Activated CD8-positive, alpha-beta memory T cell treated with anti-CD3 and anti-CD28 coated beads, Interleukin-2, amount 50 U/mL, for 4 hours (primary cell): ENCODE results near the gene SEC24B.

Source experiments
- DNase-seq: peaks from one replicate; pipeline ENCODE4 v3.0.0-alpha.2; 2020

Gene SEC24B

DNA sequence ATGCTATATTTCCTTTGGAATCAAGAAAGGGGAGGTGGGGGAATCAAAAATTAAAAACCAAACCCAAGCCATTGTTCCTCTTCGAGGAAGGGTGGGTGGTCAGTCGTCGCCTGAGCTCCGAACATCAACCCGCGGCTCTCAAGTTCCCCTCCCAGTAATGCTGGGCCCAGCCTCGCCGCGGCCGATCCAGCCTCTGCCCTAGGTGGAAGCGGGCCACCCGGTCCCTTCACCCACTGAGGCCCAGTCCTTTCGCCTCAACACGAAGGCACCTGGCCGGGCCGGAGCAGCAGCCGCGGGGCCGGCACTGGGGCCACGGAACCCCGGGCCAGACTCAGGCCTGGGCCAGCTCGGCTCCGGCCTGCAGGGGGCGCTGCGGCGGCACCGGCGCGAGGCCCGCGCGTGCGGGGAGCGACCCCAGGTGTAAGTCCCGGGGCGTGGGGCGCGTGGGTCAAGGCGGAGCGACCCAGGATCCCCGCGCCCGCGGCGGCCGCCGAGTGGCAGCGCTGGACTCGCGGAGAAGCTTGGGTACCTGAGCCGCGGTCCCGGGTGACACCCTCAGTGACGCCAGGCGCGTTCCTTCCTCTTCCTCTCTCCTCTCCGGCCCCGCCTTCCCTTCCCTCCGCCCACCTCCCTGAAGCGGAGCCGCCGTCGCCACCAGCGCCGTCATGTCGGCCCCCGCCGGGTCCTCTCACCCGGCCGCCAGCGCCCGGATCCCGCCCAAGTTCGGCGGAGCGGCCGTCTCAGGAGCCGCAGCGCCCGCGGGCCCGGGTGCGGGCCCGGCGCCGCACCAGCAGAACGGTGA, at the start of gene SEC24B:
Gene SEC24B, plus strand, starts transcription at position 611 of the 802 bp plus-strand sequence. Its CDS starts 55 bp downstream, at position 666.
- DNase-seq: peak; percentile 89

DNA sequence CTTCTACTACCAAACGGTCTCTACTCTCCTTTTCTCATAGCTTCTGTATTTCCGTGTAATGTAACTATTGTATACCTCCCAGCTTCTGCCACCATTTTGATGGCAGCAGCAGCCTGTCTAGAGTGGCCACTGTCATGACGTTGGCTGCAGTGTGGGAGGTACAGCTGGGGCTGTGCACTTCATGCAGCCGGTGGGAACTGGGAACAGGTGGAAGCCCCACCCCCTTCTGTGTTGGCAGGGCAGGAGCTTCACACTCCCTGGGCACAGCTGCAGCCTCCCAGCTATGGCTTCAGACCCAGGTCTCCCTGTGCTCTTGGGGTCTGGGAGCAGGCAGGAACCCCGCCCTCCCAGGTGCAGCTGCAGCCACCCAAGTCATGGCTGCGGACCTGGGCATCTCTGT, 49.8 kb upstream of the SEC24B start:
- DNase-seq: no peak

DNA sequence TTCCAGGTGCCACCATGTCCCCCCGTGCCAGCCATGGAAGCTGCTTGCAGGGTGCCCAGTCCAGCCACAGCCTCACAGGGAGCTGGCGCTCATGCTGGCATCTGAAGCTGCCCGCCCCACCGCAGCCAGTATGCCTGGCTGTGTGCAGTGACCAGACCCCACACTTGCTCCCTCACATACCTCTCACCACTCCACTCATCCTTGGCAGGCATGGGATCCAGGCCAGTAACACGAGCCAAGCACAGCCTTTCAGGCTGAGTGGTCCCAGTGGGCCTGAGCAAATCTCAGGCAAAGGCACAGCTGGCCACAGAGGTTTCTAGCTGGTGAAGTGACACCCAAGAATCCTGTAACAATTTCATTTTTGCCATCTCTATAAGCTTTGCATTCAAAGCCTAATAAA, 48.4 kb upstream of the SEC24B start:
- no peak for DNase-seq

DNA sequence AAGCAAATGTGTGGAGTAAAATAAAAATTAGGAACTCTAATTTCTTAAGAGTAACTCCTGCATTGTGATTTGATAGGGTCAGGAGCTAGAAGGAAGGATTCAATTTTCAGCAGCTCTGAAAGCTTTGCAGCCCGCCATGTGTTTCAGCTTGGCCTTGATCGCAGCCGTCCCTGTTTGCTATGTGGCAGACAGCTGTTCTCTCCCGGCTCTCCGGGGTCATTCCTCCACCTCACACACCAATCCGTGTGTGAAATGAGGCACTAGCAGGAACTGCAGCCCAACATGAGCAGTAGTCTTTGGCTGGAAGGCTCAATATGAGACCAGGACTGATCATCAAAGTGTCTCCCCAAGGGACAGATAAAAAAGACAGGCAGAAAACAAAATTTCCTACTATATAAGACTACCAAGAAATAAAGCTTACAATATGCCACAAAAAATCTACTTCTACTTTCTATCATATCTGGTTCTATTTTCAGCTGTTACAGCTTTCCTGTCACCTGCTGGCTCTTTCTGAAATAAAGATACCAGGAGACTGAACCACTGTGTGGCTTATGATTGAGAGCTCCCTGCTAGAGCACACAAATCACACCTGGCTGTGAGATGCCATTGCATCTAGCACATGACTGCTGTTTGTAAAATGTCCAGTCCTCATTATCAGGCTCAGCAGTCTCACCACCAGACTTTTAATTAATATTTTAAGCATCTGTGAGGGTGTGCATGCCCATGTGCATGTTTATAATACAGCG, 44.1 kb upstream of the SEC24B start:
- no peak for DNase-seq

DNA sequence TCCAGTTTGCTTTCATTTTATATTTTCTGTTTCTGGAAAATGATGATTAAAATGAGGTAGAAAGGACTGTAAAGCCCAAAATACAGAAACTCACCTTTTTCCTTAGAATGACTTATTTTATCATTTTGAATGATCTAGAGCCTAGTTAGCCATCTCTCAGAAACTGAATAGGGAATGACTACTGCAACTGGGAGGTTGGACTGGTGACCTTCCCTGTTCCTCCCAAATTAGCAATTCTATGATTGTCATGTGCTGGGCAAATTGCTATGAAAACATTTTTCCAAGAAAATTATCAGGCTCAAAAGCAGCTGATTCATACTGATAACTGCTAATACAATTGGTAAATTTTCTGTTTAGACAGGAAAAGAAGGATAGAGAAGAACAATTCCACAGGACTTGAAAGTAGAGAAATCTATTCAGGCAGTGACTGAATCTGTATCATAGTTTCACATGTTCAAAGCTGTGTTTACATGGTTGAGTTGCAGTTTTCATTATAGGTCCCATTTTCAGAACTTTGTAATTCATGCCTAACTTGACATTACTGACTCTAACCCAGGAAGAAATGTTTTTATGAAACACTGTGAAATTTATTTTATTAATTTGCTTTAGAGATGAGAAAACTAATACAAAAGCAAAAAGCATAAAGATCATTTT, 43.4 kb upstream of the SEC24B start:
- DNase-seq: no peak

DNA sequence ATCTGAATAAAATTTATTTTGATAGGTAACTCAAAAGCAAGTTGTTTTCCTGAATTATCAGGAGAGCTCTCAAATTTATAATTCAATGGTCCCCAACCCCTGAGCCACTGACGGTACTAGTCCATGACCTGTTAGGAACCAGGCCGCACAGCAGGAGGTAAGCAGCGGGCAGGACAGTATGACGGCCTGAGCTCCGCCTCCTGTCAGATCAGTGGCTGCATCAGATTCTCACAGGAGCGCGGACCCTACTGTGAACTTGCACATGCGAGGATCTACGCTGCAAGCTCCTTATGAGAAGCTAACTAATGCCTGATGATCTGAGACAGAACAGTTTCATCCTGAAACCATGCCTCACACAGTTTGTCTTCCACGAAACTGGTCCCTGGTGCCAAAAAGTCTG, 37.9 kb upstream of the SEC24B start:
- DNase-seq: no peak

DNA sequence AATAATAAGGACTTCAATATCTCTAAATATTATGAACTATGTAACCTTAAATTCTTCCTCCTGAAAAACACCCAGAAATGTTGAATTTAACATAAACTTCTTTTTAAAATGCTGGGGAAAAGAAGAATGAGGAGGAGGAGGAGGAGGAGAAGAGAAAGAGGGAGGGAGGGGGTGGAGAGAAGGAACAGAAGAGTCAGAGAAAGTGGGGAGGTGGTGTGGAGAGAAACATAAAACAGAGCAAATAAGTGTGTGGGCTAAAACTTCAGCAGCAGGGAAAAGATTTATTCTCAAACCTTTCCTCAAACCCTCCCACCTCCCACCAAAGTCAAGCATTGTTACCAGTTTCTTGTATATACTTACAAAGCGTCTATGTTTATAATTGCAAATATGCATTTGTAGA, 34.7 kb upstream of the SEC24B start:
- DNase-seq: no peak

DNA sequence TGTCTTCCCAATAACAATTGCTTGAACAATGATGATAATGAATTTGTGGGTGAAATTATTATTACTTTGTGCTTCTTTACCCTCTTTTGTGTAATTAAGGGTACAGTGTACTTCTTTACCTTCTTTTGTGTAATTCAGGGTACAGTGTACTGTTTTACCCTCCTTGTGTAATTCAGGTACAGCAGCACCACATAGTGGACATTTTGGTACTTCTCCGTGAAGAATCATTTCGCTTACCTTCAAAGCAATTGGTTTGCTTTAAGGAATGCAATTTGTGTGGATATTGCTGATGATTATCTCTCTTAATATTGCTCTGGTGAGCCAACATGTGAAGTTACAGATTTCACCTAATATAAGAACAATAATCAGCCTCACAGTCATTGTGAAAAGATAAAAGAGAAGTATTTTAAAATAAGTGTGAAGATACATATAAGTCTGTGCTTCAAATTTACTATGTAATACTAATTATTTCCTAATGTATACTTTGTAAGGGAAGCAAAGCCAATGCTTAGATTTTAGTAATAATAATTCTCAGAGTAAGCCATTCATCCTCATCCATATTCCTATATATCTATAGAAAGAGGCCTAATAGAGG, 27.2 kb upstream of the SEC24B start:
- DNase-seq: no peak

DNA sequence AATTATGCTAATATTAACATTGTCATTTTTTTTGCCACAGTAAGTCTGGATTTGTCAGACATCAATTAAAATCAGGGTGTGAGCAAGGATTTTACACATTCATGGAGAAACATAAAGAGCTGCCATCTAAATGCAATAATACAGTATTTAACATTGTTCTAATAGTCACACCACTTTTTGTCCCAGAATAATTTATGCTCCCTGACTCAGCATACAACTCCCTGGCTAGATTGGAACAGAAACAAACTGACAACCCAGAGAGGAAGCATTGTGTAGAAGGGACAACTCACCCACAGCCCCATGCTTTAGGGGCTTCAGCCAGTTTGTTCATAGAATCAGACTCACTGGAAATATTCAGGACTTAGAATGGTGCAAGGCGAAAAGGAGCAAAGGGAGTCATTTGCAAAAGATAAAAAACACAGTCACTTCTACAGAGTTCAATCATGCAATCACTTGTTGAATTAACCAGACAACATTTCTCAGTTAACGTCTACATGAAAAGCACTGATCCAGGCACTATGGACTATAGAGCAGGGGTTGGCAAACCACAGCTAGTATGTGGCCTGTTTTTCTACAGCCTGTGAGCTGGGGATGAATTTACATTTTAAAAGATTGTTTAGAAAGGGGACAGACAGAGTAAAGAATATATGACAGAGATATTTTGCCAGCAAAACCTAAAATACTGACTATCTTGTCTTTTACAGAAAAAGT, 26.4 kb upstream of the SEC24B start:
- no peak for DNase-seq

DNA sequence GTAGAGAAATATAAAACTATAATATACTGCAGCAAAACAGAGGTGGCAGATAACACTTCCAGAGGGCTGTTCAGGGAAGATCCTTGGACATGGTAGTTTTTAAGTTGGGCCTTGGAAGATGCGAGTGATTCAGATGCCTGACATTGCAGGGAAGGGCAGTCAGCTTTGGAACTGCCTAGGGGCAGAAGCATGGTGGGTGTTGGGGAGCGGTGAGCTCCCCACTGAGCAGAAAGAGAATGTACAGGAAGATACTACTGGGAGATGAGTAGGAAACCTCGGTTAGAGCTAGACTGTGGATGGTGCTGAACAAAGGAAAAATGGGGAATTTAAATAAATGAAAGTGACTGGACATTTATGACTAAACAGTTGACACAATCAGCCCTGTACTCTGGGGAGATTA, 24.9 kb upstream of the SEC24B start:
- DNase-seq: no peak

DNA sequence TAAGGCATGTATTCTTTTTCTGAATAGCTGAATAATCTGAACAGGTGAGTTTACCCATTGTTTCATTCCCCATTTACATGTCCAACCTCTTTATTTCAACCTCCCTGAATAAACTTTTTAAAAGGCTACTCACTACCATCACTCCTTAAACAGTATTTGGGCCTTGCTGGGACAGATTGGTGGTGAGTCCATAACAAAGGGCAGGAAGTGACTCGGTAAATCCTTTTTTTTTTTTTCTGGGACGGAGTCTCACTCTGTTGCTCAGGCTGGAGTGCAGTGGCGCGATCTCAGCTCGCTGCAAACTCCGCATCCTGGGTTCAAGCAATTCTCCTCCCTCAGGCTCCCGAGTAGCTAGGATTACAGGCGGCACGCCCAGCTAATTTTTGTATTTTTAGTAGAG, 23.4 kb upstream of the SEC24B start:
- no peak for DNase-seq

DNA sequence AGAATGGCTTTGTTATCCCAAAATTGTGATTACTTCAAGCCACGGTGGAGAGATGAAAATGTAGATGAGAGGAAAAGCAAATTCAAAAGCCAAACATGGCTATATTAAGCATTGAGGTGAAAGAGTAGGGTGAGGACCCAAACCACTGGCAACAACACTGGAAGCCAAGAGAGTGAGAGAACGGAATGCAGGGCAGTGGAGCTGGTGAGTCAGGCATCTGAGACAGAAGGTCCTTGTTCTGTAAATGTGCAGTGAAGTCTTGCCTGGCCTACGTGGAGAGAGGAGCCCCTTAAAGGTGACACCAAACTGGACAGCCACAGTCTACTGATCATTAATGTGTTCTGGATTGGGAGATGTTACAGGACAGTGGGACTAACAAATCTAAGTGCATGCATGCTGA, 22.8 kb upstream of the SEC24B start:
- no peak for DNase-seq

DNA sequence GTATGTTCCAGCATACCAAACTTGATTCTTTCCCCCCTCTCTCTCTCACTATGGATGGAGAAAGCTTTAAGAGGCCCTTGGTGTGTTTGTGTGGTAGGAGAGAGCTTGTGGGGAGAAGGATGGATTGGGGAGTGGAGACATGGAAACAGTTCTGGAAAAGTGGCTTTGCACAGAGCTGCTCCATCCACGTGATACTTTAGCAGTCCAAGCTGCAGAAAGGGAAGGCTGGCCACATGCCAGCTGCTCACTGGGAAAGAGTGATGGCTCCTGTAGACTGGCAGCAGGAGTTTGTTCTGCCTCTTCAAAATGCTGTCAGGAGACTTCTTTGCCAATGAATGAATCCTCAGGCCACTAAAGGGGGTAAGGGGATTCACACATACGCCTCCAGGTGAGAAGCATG, 21.7 kb upstream of the SEC24B start:
- DNase-seq: no peak

DNA sequence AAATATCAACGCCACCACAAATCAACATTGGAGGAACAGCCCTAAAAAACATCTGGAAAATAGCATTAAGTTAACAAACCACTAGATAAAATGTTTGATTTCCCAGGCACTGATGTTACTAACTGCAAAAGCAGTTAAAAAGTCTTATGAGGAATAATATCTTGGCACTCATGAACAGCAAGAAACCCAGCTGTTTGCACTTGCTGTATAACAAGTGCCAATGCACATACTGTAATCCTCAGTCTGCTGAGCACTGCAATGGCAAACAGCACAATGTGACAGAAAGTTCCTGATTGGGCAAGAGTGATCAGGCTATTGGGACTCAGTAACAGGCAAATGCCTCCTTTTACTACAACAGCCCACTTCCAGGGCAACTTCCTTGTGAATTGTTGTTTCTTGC, 20.8 kb upstream of the SEC24B start:
- no peak for DNase-seq

DNA sequence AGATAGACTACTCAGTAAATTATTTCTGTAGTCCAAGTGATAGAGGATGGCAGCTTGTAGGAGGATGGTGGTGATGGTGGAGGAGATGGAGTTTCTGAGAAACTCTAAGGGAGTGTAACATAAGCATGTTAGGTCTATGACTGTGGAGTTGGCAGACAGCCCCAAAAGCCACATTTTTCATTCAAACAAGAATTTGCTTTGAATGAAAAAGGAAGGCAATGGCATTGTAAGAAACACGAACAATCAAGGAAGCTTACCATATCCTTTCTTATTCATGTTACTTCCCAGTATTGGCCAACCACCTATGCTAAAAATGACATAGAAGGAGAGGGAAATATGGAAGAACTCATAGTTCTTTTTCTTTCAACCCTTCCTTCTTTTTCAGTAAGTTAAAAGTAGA, 18.7 kb upstream of the SEC24B start:
- no peak for DNase-seq

DNA sequence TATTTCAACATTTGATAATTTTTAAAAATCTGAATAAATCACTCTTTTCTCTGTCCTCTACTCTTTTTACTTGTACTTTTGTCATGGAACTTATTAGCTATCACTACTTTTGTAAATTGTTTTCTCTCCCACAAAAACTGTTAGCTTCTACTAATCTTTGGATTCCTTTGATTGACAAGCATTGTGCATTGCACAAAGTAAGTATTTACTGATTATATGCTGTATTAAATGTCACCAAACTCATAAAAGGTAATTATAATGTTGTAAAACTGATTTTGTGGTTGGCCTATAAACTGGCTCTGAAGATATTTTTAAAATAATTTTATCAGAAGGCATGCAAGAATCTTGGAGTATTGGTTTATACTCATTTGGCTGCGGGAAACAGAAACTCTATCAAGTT, 15.0 kb upstream of the SEC24B start:
- no peak for DNase-seq

DNA sequence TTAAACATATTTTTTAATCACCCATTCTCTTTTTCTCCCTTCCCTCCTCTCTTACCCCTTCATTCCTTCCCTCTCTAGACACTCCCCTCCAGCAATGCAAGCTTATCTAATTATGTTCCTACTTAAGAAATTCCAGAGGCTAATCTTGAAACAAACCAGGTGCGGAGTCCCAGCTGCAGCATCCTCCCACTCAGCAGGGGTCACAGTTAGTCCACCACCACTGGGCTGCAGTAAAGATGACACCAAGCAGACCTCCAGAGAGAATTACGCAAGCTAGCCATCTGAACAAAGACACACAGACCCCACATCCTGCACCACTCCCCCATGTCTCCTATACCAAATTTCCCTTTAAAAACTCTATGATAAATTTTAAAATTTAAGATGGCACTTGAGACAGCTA, 13.9 kb upstream of the SEC24B start:
- DNase-seq: no peak

DNA sequence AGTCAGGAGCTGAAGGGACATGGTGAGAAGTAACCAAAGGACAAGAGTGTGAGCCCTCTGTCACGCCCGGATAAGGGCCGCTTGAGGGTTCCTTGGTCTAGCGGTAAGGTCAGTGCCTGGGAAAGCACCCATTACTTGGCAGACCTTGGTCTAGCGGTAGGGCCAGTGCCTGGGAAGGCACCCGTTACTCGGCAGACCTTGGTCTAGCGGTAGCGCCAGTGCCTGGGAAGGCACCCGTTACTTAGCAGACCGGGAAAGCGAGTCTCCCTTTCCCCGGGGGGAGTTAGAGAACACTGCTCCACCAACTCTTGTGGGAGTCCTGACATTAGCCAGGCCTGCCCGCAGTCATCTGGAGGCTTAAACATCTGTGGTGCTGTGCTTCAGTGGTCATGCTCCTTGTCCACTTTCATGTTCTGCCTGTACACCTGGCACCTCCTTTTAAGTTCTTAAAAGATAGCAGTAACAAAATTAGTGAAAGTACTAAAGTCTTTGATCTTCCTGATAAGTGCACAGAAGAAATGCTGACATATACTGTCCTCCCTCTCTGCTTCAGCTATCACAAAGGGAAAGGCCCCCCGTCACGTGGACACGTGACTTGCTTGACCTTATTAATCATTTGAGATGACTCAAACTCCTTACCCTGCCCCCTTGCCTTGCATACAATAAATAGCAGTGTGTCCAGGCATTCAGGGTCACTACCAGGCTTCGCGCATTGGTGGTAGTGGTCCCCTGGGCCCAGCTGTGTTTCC, 9.3 kb upstream of the SEC24B start:
- DNase-seq: no peak

DNA sequence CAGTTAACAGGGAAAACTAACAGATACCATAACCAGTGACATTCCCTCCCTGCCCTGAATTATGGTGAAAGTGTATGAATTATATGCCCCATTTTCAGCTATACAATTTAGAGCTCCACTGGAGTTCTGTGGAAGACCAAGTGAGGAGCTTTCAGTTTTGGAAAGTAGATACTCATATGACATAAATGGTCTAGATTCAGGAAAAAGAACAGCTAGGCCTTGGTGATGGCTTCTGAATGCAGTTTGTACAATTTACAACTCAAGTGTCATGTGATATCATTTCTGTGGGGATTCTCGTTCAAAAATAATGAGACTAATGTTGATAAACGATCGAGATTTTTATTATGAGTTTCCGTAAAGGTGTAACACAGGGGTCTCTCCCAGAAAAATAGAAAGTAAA, 8.2 kb upstream of the SEC24B start:
- no peak for DNase-seq

DNA sequence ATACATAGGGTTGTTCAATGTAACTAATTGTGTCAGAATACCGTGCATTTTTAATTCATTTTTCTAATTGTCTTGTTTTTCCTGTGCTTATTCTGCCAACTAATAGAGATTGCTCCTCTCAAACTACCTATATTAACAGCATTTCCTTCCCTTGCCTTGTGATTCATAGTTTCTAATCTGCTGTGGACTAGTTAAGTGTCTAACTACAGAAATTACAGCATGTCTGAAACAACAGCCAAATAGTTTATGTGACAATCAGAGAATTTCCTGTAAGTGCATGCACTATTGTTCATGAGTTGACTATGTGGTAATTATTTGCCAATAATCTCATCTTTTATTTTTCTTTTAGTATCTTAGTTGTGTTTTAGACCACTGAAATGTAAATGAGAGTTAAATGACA, 4.1 kb upstream of the SEC24B start:
- DNase-seq: no peak

DNA sequence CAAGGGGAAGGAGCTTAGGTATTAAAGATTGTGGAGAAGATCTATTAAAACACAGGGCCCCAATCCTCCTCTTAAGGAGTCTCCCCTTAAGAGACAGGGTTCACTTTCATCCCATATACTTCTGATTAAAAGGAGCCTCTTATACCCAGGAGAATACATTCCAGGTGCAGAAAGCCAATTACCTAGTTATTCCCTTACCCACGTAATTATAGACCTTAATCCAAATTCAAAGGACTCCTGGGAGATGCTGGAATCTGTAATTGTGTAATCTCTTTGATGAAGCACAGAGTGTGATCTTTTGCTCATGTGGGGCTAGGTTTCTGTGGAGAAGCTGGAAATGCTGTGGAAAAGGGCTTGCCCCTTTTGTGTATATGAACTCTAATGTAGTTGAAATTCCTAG, 1.4 kb upstream of the SEC24B start:
- no peak for DNase-seq

DNA sequence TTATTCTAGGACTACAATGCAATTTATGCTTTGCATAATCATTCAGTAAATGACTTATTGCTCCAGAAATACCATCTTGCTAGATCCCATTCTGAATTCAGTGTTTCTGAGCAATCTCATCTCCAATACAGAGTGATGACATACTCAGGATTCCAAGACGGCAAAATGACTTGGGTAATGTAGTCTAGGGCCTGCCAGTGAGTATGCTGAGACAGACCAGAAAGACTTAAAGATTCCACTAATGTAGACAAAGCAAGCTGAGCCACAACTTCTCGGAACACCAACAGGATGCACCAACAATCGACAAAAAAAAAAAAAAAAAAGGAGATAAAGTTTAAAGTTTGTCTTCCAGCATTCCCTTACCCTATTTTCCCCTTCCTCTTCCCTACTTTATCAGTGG, 919 bp upstream of the SEC24B start:
- DNase-seq: no peak
